ENCODE measurements around the gene SCRN1. TPM values are rescaled to one million over a fixed set of nuclear protein-coding genes. Genes with fewer than 3 reads are reported as not detected.
A peak's percentile ranks its signal among the peaks of the same experiment; 100 is the strongest.

The SCRN1 gene
- total RNA-seq, 4 donors from 2014 or later = 14.4 to 66.5 (median 44.1) TPM

- TF ChIP-seq POLR2A (IDR thresholded peaks at IDR 0.05) = no peak
- TF ChIP-seq, protein P1, sequence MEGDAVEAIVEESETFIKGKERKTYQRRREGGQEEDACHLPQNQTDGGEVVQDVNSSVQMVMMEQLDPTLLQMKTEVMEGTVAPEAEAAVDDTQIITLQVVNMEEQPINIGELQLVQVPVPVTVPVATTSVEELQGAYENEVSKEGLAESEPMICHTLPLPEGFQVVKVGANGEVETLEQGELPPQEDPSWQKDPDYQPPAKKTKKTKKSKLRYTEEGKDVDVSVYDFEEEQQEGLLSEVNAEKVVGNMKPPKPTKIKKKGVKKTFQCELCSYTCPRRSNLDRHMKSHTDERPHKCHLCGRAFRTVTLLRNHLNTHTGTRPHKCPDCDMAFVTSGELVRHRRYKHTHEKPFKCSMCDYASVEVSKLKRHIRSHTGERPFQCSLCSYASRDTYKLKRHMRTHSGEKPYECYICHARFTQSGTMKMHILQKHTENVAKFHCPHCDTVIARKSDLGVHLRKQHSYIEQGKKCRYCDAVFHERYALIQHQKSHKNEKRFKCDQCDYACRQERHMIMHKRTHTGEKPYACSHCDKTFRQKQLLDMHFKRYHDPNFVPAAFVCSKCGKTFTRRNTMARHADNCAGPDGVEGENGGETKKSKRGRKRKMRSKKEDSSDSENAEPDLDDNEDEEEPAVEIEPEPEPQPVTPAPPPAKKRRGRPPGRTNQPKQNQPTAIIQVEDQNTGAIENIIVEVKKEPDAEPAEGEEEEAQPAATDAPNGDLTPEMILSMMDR (IDR thresholded peaks at IDR 0.05) = no peak
- DNase-seq = no peak
- Histone ChIP-seq H3K27ac (no peak overlapping the region), H3K27me3 (no peaks in the 10 kb centered on the region), H3K36me3 (no peaks in the 10 kb centered on the region), H3K9me3 (no peaks in the 10 kb centered on the region), H3K4me1 (no peaks in the 10 kb centered on the region), H3K4me3 (no peak overlapping the region)
- intact Hi-C loops (cut with DNase I; ENCODE audit: low total_unique reads) = no loop called here
These were observed 70.8 kb downstream of the SCRN1 start for GRCh38 chr7:29918850-29919249.

DNA sequence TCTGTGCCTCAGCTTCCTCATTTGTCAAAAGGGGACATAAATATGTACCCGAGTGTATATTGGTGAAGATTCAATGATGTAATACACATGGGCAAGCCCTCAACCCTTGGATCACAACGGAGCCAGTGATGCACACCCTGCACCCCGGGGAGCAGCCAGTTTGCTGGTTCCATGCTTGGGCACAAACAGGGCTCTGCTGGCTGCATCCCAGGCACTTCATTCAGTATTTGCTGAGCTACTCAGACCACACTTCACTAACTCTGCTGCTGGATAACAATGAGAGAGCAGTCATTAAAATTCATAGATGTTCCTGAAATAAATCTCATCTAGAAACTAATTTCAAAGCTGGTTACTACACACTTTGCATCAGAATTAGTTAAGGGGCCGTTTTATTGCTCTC is 72.0 kb downstream of the SCRN1 start:
- Histone ChIP-seq H3K4me3 (no peak overlapping the region), H3K27me3 (no peaks in the 10 kb centered on the region), H3K4me1 (no peaks in the 10 kb centered on the region), H3K36me3 (no peaks in the 10 kb centered on the region), H3K9me3 (no peaks in the 10 kb centered on the region), H3K27ac (no peak overlapping the region)
- intact Hi-C loops (cut with DNase I; ENCODE audit: low total_unique reads) = no loop called here
- TF ChIP-seq, protein P1 (IDR thresholded peaks at IDR 0.05) = no peak
- TF ChIP-seq POLR2A (IDR thresholded peaks at IDR 0.05) = no peak
- no peak for DNase-seq

GRCh38 chr7:29915481-29916215 is 74.0 kb downstream of the SCRN1 start:
- intact Hi-C loops (cut with DNase I; ENCODE audit: low total_unique reads) = no loop called here
- Histone ChIP-seq H3K27me3 (no peaks in the 10 kb centered on the region), H3K27ac (peak overlapping the region; percentile 51 to 68), H3K4me3 (no peak overlapping the region), H3K36me3 (no peaks in the 10 kb centered on the region), H3K9me3 (no peaks in the 10 kb centered on the region), H3K4me1 (no peaks in the 10 kb centered on the region)
- peak; percentile 46 to 47 for DNase-seq
- TF ChIP-seq, protein P1 (IDR thresholded peaks at IDR 0.05) = no peak
- no peak for TF ChIP-seq POLR2A (IDR thresholded peaks at IDR 0.05)

GRCh38 chr7:29914180-29914579 is 75.4 kb downstream of the SCRN1 start:
- H3K4me1 ChIP-seq = no peaks in the 10 kb centered on the region
- no peaks in the 10 kb centered on the region for H3K36me3 ChIP-seq
- H3K9me3 ChIP-seq = no peaks in the 10 kb centered on the region
- no peak overlapping the region for H3K27ac ChIP-seq
- DNase-seq = no peak
- no peaks in the 10 kb centered on the region for H3K27me3 ChIP-seq
- intact Hi-C loops (cut with DNase I; ENCODE audit: low total_unique reads) = no loop called here
- H3K4me3 ChIP-seq = no peak overlapping the region
- TF ChIP-seq, protein P1 (IDR thresholded peaks at IDR 0.05) = no peak
- TF ChIP-seq POLR2A (IDR thresholded peaks at IDR 0.05) = no peak

DNA sequence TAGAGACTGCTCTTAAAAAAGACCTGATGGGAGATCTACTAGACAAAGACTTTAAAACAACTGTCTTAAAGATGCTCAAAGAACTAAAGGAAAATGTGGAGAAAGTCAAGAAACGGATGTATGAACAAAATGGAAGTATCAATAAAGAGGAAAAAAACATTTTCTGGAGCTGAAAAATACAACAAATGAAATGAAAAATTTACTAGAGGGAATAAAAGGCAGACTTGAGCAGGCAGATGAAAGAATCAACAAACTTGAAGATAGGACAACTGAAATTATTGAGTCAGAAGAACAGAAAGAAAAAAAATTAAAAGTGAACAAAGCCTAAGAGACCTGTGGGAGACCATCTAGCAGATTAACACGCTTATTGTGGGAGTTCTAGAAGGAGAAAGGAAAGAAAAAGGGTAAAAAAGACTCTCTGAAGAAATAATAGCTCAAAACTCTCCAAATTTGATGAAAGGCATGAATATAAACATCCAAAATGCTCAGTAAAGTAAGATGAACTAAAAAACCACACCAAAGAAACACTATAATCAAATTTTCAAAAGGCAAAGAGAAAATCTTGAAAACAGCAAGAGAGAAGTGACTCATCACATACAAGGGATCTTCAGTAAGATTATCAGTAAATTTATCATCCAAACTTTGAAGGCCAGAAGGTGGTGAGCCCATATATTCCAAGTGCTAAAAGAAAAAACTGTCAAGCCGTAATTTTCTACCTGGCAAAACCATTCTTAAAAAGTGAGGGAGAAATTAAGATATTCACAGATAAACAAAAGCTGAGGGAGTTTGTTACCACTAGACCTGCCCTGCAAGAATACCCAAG is 83.2 kb downstream of the SCRN1 start:
- Histone ChIP-seq H3K9me3 (peaks cover 0 to 11% of the 10 kb centered on the region in 2 donors), H3K4me1 (no peaks in the 10 kb centered on the region), H3K27me3 (no peaks in the 10 kb centered on the region), H3K27ac (no peak overlapping the region), H3K36me3 (no peaks in the 10 kb centered on the region), H3K4me3 (no peak overlapping the region)
- TF ChIP-seq POLR2A (IDR thresholded peaks at IDR 0.05) = no peak
- TF ChIP-seq, protein P1 (IDR thresholded peaks at IDR 0.05) = no peak
- DNase-seq = no peak
- intact Hi-C loops (cut with DNase I; ENCODE audit: low total_unique reads) = no loop called here

All from uterus (tissue), 4 donors.